SK-MEL-5 (cell line): ENCODE results near the gene RAC2. TPM values are rescaled to one million over a fixed set of nuclear protein-coding genes. Genes with fewer than 3 reads are reported as not detected.

Experiments used
- DNase-seq: peaks from one replicate; pipeline ENCODE4 v3.0.0-alpha.2; 2016; ENCODE audit warnings: low read depth, low spot score
- in situ Hi-C: cut with HindIII; loops from 2 replicates; pipeline ENCODE4 v1.10.0; 2016; ENCODE audit warnings: low sequenced_read_pairs, high pct_unique_total_duplicates, low pct_unique_long_range_greater_than_20kb
- total RNA-seq: library from RNA; depleted of rRNA; stranded (reverse); fragments of >200 nt; shearing (Covaris generic); gene quantifications from 2 replicates; pipeline ENCODE4 v1.2.3, GENCODE V29; 2014

The RAC2 gene
- total RNA-seq, 1 experiment from 2014 or later = not detected

- DNase-seq = no peak
- in situ Hi-C loops = no loop called here
Observed at GRCh38 chr22:37279331-37280181, 35.5 kb upstream of the RAC2 start.

- DNase-seq = no peak
- in situ Hi-C loops = no loop called here
Observed at GRCh38 chr22:37278261-37278660, 34.2 kb upstream of the RAC2 start.

- DNase-seq = no peak
- in situ Hi-C loops = no loop called here
Observed at GRCh38 chr22:37277384-37277783, 33.3 kb upstream of the RAC2 start.

GRCh38 chr22:37276776-37277175 lies 32.7 kb upstream of the RAC2 start:
- in situ Hi-C loops = no loop called here
- peak; percentile 35 for DNase-seq

- DNase-seq = no peak
- in situ Hi-C loops = no loop called here
Observed at GRCh38 chr22:37275622-37276021, 31.6 kb upstream of the RAC2 start.

GRCh38 chr22:37275134-37275533 lies 31.1 kb upstream of the RAC2 start:
- DNase-seq = no peak
- in situ Hi-C loops = no loop called here

- in situ Hi-C loops = no loop called here
- no peak for DNase-seq
Observed at GRCh38 chr22:37274380-37274862, 30.4 kb upstream of the RAC2 start.

GRCh38 chr22:37273846-37274225 lies 29.8 kb upstream of the RAC2 start:
- no peak for DNase-seq
- in situ Hi-C loops = no loop called here

- in situ Hi-C loops = no loop called here
- DNase-seq = no peak
Observed at GRCh38 chr22:37273126-37273845, 29.2 kb upstream of the RAC2 start.

GRCh38 chr22:37270928-37271650 lies 27.0 kb upstream of the RAC2 start:
- DNase-seq = no peak
- in situ Hi-C loops = no loop called here

GRCh38 chr22:37269936-37270678 lies 26.0 kb upstream of the RAC2 start:
- DNase-seq = no peak
- in situ Hi-C loops = no loop called here

GRCh38 chr22:37267661-37268413 lies 23.8 kb upstream of the RAC2 start:
- DNase-seq = no peak
- in situ Hi-C loops = no loop called here

- DNase-seq = peak; percentile 60
- in situ Hi-C loops = no loop called here
Observed at GRCh38 chr22:37267135-37267587, 23.1 kb upstream of the RAC2 start.

GRCh38 chr22:37266581-37267134 lies 22.6 kb upstream of the RAC2 start:
- DNase-seq = no peak
- in situ Hi-C loops = no loop called here

GRCh38 chr22:37263966-37264887 lies 20.2 kb upstream of the RAC2 start:
- DNase-seq = no peak
- in situ Hi-C loops = no loop called here

GRCh38 chr22:37262346-37262745 lies 18.3 kb upstream of the RAC2 start:
- in situ Hi-C loops = no loop called here
- DNase-seq = no peak
